Activated CD4-positive, alpha-beta T cell treated with anti-CD3 and anti-CD28 coated beads, Interleukin-2, Interleukin-6, amounts not matched to agents 100 ng/mL and 50 ng/mL, durations not matched to agents 16 hours and 8 hours (primary cell): Measurements from ENCODE around the gene USF2.
"Not testable (repeated sequence)": the region's sequence is repeated elsewhere in the genome, so short reads cannot be mapped to it uniquely, and the experiment has no call there.

Experiments
- DNase-seq: peaks from one replicate; pipeline ENCODE4 v3.0.0-alpha.2; 2020

Gene USF2, protein sequence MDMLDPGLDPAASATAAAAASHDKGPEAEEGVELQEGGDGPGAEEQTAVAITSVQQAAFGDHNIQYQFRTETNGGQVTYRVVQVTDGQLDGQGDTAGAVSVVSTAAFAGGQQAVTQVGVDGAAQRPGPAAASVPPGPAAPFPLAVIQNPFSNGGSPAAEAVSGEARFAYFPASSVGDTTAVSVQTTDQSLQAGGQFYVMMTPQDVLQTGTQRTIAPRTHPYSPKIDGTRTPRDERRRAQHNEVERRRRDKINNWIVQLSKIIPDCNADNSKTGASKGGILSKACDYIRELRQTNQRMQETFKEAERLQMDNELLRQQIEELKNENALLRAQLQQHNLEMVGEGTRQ

DNA sequence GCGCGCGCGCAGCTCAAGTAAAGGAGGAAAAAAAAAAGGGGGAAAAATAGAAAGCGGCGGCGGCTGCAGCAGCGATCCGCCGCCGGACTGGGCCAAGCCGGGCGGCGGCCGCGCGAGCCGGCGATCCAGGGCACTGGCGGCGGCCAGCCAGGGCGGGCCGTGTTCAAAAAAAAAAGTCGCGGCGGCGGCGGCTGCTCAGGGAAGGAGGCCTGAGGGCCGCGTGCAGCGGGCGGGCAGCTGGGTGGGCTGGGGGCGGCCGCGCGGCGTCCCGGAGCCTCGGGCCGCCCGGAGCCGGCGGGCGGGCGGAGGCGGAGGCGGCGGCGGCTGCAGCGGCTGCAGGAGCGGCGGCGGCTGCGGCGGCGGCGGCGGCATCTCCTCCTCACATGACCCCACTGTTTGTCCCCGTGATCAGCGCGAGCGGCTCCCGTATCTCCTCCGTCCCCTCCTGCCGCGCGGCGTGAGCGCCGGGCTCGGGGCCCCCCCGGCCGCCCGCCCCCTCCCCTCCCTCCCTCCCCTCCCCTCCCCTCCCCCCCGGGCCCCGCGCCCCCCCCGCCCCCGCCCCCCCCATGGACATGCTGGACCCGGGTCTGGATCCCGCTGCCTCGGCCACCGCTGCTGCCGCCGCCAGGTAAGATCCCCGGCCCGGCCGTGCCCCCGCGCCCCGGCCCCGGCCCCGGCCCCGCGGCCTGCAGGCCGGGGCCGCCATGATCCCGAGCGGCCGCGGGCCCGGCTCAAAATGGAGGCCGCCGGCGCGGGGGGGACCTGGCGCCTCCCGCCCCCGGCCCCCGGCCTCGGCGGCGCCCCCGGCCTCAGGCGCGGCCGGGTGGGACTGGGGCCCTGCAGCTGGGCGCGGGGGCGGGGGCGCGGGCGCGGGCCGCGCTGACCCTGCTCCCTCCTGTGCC, at the start of gene USF2:
Gene USF2 (plus strand): TSS at position 427 of the 902 bp plus-strand sequence. CDS start 140 bp downstream, at position 567.
- DNase-seq = peak; percentile 67

DNA sequence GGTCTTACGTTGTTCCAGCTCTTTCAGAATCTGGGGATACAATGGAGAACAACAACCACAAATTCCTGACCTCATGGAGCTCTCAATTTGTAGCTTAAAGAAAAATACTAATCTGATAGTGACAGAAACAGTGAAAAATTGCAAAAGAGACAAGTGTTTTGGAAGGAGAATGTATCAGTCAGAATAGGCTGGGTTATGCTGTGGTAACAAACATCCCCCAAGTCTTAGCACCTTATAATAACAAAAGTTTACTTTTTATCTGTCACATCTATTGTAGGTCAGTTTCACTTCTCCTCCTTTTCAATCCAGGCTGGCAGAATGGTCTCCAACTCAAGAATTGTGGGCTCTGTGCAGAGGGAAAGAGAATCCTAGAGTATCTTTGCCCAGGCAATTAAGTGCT, 49.8 kb upstream of the USF2 start:
- DNase-seq = no peak

DNA sequence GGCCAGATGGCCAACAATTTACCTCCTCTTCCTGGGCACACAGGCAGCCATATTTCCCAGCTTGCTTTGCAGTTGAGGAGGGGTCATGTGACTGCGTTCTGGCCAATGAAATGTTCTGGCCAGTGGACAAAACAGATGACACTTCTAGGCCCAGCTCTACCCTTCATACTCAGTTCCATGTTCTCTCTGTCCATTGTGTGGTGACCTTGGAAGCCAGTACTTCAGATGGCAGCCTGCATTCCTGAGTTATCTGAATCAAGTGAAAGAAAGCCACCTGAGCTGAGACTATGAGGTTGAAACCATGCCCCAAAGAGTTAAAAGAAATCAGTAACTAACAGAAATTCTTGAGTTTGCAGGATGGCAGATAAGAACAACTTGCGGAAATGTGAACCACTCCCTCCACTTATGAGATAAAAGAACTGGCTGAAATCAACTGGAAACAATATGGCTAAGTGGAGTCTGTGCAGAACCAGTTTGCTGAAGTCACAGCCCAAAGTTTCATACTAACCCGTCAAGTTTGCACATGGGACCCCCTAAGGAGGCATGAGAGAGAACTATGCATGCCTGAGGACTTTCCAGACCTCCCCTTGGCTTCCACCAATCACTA, 48.3 kb upstream of the USF2 start:
- DNase-seq = no peak

DNA sequence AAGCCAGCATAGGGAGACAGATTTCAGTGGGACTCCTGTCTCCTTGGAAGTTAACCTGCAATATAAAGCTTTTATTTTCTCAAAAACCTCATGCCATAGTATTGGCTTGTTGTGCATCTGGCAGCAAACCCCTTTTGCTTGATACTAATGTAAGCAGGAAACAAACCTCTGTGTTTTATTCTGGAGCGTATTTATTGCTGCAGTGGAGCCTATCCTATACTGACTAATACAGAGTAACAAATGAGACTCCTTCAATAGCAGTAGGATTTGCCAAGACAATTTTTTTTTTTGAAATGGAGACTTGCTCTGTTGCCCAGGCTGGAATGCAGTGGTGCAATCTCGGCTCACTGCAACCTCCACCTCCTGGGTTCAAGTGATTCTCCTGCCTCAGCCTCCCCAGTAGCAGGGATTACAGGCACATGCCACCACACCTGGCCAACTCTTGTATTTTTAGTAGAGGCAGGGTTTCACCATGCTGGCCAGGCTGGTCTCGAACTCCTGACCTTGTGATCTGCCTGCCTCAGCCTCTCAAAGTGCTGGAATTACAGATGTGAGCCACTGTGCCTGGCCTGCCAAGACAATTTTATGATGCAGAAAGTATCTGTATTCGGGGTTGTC, 47.7 kb upstream of the USF2 start:
- DNase-seq = not testable (repeated sequence)

DNA sequence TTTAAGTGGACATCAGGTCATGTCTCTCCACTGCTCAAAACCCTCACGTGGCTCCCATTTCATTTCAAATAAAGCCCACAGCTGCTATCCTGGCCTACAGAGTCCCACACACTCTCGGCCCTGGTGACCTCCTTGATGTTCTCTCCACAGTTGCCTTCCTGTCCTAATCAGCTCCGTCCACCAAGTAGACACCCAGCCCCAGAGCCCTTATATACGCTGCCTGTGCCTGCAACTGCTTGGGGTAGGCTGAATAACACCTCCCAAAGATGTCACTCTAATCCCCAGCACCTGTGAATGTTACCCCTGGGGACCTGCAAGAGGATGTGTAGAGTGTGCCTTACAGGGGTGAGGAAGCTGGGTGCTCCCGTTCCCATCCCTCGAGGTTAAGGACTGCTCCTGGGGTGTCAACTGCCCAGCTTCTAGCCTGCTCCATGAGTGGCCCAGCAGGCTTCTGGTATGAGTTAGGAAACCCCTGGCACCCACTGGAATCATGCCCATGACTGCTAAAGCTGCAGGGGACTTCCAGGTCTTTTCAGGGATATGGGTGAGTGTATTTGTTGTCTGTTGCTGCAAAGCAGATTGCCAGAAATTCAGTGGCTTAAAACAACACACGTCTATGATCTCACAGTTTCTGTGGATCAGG, 46.3 kb upstream of the USF2 start:
- DNase-seq = no peak

DNA sequence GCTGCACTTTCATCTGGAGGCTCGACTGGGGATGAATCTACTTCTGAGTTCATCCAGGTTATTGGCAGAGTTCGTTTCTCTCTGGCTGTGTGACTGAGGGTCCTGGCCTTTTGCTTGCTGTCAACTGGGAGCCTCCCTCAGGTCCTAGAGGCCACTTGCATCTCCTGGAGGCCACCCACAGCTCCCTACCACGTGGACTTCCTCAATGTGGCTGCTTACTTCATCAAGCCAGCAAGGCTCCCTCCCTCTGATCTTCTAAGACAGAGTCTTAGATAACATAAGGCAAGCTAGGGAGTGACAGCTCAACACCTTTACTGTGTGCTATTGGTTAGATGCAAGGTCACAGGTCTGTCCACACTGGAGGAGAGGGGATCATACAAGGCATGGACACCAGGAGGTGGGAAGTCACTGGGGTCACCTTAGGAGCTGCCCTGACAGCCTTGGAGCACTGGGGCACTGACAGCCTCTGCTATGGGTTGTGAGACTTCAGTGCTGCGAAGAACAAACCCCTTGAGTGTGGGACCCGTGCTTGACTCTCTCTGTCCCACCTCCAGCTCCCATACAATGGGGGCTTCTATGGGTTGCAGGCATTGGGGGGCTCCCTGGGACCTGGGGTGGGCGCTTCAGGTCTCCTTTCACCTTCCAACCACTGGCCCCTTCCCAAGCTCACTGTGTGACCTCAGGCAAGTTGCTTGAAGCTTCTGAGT, 45.5 kb upstream of the USF2 start:
- no peak for DNase-seq

DNA sequence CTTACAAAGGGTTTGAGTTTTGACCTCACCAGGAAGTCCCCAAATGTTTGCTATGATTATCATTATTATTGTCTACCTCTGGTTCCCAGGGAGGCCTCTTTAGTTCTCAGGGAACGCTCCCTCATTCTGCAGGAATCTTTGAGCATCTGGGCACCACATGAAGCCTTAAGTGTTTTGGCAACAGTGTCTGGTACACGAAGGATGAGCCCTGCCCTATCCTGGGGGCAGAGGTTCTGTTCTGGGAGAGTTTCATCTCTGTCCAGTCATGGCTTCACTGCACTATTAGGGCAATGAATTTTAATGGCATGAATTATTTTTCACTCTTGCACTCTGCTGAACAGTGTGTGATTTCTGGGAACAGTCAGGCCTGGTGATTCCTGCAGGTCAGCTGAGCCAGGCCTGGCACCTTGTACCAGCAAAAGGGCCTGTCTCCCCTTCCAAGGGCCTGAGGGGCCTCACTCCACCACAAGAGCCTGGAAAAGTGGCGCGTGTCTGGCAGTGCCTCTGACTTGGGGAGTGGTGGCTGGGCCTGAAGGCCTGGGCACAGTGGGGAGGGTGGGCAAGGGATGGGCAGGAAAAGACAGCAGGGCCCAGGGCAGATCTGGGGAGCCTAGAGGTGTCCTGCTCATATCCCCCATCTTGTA, 44.8 kb upstream of the USF2 start:
- DNase-seq = no peak

DNA sequence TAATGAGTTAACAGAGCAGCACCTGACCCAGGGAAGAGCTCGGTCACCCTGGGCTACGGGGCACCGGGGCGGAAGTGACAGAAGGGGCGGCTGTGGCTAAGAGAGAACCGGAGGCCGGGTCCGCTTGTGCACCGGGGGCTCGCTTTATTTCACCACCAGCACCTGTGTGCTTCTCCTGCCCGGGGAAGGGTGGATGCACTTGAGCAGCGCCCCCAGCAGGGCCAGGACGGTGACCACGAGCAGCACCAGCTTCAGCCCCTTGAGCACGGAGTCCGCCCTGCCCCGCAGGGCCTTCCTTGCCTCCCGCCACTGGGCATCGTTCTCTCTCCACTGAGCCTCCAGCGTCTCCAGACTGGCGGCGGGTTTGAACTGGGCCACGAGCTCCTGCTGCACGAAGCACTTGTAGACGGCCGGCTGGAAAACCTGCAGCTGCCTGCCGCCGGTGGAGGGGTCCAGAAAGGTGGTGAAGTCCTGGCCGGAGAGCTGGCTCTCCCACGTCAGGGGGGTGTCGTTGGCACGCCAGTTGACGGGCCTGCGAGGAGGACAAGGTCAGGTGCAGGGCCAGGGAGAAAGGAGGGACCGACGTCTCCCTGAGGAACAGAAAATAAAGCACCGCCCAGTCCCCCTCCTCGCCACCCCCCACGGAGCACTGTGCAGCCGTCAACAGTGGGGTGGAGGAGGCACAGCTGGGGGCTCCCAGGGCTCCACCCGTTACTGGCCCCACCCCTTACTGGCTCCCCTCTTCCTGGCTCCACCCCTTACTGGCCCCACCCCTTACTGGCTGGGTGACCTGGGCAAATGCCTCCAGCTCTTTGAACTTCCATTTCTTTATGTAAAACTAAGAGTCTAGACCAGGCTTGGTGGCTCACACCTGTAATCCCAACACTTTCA, 43.8 kb upstream of the USF2 start:
- DNase-seq = no peak

DNA sequence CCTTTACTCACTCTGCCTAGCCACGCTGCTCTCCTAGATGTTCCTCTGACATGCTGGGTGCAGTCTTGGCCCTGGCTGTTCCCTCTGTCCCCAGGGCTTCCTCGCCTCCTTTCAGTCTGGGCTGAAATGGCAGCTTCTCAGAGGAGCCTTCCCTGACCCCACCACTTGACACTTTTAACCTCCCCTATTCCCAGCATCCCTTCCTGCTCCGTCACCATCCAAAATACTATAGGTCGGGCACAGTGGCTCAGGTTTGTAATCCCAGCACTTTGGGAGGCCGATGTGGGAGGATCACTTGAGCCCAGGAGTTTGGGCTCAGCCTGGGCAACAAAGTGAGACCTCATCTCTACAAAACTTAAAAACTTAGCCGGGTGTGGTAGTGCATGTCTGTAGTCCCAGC, 42.8 kb upstream of the USF2 start:
- DNase-seq = no peak

DNA sequence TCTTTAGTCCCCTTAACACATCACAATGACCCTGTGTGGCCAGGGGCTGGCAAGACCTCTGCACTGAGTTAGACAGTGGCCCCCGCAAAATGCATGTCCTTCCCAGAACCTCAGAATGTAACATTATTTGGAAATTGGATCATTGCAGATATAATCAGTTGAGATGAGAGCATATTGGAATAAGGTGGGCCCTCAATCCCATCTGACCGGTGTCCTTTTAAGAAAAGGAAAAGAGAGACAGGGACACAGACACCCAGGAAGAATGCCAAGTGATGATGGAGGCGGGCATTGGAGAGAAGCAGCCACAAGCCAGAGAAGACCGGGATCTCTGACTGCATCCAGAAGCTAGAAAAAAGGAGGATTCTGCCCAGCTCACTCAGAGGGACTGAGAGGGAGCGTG, 42.0 kb upstream of the USF2 start:
- DNase-seq = no peak

DNA sequence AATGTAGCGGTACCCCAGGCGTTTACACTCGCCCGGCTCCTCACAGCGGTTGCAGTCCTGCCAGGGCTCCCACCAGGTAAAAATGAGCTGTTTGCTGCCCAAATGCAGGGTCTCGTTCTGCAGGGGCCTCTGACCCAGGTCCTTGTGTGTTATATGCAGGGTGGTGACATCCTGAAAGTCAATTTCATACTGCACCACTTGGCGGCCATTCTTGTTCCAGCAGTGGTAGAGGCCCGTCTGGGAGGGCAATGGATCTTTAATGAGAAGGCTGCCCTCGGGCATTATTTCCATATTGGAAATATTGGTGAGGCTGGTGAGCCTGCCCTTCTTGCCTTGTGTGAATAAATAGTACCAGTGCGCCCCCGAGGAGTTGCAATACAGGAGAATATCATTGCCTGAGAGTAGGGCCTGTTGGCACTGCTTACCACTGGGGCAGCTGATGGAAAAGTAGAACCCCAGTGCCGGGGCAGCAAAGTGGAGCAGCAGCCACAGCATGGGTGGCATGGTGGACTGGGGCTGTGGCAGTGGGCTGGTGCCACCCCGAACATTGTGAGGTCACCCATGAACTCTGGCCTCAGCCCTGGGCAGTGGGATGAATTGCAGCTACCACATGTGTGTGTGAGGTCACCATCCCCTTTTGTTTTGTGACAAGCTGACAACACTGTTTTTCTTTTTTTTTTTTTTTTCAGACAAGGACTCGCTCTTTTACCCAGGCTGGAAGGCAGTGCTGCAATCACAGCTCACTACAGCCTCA, 40.4 kb upstream of the USF2 start, which contains the start of gene FAM187B:
Gene FAM187B (minus strand): TSS at position 563 of the 754 bp plus-strand sequence. CDS start 59 bp downstream, at position 504.
- no peak for DNase-seq

DNA sequence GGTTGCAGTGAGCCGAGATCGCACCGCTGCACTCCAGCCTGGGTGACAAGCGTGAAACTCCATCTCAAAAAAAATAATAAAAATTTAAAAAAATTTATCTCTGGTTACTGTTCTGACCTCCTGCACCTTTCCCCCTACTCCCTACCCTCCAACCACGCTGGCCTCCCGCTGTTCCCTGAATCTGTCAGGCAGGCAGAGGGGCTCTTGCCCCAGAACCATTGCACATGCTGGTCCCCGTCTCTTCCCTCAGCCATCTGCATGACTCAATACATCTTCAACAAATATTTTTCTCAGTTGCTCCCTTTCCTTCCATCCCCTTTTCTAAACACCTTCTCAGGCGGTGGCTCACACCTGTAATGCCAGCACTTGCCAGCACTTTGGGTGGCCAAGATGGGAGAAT, 39.2 kb upstream of the USF2 start:
- no peak for DNase-seq

DNA sequence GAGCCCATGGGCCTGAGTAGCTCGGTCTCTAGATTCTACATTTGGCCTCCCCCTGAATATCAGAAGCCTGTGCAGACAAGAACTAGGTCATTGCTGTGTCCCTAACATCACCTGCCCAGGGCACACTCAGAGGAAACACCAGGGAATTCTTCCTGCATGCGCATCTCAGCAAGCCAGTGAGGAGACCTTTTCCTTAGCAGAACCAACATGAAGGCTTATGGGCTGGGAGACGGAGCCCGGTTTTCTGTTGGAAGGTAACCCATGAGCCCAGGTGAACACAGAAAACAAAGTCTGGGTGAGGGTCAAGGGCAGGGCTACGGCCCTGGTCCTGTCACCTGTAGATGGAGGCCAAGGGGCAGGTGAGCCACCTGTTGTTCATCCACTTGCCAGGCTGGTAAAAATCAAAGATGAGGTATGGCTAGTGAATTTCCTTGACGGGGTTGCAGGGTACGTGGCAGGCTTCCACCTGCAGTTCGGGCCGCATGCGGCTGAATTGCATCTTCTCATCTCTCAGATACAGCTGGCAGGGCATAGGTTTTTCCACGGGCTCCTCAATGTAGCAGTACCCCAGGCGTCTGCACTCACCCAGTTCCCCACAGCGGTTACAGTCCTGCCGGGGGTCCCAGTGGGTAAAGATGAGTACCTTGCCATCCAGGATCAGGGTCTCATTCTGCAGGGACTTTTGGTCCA, 36.7 kb upstream of the USF2 start:
- DNase-seq = no peak

DNA sequence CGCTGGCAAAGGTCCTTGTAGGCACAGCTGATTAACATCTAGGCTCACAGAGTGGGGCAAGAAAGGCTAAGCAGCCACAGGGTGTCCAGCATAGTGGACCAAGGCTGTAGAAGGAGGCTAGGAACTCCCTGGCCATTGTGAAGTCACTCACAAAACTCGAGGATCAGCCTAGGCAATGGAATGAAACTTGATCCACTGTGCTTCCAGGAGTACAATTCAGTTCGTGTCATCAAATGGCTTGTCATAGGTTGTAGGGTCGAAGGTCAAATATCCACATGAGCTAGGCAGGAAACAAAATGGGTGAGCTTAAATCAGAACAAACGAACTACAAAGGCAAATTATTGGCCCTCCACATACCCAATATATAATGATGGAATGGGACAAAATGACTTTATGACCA, 35.9 kb upstream of the USF2 start:
- DNase-seq = no peak

DNA sequence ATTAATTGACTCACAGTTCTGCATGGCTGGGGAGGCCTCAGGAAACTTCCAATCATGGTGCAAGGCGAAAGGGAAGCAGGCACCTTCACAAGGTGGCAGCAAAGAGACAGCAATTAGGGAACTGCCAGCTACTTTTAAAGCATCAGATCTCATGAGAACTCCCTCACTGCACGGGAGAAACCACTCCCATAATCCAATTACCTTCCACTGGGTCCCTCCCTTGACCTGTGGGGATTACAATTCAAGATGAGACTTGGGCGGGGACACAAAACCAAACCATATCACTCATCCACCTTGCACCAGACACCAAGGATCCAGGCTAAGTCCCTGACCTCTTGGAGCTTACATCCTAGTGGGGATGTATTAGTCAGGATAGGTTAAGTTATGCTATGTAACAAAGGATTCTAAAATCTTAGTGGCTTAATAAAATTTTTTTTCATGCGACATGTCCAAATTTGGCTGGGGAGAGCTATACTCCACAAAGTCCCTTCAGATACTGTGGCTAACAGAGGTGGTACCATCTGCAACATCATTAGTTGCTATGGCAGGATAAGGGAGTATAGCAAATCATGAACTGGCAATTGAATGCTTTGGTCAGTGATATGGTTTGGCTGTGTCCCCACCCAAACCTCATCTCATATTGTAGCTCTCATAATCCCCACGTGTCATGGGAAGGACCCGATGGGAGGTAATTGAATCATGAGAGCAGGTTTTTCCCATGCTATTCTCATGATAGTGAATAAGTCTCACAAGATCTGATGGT, 31.9 kb upstream of the USF2 start:
- DNase-seq = no peak

DNA sequence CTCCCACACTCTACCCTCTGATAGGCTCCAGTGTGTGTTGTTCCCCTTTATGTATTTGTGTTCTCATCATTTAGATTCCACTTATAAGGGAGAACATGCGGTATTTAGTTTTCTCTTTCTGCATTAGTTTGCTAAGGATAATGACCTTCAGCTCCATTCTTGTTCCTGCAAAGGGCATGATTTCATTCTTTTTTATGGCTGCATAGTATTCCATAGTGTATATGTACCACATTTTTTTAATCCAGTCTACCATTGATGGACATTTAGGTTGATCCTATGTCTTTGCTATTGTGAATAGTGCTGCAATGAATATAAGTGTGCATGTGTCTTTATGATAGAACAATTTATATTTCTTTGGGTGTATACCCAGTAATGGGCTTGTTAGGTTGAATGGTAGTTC, 29.2 kb upstream of the USF2 start:
- not testable (repeated sequence) for DNase-seq

DNA sequence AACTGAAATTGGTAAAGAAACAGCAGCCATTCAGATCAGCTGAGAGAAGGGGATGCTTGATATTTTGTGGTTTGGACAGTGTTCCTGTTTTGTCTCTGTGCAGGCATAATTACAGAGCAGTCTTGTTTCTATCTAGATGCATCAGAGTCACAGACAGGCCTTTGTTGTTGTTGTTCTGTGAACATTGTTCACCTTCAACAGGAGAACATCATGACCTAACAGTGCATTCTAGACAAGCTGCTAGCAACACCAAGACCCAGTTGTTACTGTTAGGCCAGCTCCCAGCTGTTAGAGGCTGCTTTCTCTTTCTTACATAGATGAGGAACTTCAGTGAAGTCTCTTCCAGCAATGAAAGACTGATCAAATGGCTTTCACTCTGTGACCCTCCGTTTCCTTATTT, 28.4 kb upstream of the USF2 start:
- DNase-seq = no peak

DNA sequence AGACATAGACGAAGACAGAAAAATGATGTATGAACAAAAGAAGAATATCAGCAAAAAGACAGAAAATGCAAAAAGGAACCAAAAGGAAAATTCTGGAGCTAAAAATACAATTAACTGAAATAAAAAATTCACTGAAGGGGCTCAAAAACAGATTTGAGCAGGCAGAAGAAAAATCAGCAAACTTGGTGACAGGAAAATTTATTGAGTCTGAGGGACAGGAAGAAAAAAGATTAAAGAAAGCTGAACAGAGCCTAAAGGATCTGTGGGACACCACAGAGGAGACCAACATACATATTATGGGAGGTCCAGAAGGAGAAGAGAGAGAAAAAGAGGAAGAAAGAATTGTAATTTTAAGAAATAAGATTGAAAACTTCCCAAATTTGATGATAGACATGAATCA, 27.3 kb upstream of the USF2 start:
- DNase-seq = no peak
